Activated T-cell treated with anti-CD3 and anti-CD28 coated beads for 1 hour (primary cell): ENCODE data around the gene NPAS1.

Experiments used
- DNase-seq: peaks from one replicate; pipeline ENCODE4 v3.0.0-alpha.2; 2020; ENCODE audit warnings: low read depth

The NPAS1 gene

DNA sequence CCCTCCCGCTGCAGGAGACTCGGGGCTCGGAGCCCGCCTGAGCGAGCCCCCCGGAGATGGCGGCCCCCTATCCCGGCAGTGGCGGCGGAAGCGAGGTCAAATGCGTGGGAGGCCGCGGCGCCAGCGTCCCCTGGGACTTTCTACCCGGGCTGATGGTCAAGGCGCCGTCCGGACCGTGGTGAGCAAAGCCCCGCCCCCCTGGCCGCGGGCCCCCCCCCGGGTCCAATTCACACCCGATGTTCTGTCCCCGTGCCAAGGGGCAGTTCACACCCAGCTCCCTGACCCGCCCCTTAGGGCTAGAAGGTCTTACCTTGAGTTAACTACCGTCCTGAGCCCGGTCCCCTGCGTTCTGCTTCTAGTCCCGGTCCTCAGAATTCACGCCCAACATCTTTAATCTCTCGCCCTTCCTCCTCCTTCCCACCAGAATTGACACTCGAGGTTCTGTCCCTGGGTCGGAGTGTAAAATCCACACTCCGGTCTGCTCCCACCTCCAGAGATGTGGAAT lies 1.4 kb downstream of the NPAS1 start:
- DNase-seq, result no peak

DNA sequence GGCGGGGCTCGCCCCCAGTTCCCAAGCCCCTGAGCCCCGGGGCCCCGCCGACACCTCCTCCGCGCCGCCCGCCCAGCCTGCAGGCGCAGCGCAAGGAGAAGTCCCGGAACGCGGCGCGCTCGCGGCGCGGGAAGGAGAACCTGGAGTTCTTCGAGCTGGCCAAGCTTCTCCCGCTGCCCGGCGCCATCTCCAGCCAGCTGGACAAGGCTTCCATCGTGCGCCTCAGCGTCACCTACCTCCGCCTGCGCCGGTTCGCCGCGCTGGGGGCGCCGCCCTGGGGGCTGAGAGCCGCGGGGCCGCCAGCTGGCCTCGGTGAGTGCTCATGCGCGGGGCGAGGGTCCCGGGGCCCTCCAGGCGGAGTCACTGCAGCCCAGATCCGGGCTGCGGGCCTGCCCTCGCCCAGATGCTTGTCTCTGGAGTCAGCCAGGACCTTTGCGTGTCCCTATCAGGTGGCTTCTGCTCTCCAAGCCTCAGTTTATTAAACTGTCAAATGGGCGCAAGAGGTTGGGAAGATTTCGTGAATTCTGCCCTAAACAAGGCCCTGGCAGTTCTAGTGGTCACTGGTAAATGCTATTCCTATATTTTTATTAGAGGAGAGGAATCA lies 2.0 kb downstream of the NPAS1 start:
- no peak for DNase-seq

DNA sequence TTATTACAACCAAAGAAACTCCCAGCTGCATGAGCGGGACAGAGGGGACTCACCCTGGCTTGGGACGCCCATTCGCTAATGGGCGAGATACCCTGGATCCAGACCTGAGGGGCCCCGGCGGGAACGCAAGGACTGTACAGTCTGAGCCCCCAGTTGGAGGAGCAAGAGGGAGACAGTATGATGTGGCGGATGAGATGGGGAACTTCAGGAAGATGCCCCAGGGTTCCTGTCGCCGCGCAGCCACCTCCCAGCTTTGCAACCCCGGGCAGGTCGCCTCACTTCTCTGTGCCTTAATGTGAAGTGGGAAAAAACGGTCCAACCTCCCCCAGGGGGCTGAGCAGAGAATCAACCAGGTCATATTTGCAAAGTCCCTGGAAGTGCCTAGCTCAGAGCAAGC lies 2.5 kb downstream of the NPAS1 start:
- no peak for DNase-seq

GRCh38 chr19:47022541-47023447 lies 3.2 kb downstream of the NPAS1 start:
- no peak for DNase-seq

DNA sequence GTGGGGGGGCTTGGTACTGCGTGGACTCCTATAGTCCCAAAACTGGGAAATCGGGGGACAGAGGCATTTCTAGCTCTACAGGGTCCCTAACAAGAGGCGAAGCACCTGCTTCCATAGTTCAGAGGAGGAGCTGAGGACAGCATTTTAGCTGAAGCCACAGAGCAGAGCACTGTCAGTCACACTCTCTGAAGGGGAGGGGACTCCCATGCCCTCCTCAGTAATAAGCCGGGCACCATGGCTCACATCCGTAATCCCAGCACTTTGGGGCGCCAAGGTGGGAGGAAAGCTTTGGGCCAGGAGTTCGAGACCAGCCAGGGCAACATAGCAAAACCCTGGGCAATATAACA lies 3.8 kb downstream of the NPAS1 start:
- no peak for DNase-seq

- DNase-seq, result no peak
Observed at GRCh38 chr19:47024502-47024901, 4.9 kb downstream of the NPAS1 start.

DNA sequence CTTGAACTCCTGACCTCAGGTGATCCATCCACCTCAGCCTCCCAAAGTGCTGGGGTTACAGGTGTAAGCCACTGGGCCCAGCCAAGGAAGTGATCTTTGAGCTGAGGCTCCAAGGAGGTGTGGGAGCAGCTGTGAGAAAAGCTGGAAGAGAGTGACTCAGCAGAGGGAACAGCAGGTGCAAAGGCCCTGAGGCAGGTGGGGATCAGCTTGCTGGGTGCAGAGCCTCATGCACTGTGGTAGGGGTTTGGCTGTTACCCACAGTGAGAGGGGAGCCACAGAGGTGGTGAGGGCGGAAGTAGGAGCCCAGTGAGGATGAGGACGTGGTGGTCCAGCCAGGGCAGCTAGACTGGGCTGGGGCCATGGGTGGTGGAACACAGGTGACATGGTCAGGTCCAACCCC lies 6.5 kb downstream of the NPAS1 start:
- DNase-seq, result no peak

DNA sequence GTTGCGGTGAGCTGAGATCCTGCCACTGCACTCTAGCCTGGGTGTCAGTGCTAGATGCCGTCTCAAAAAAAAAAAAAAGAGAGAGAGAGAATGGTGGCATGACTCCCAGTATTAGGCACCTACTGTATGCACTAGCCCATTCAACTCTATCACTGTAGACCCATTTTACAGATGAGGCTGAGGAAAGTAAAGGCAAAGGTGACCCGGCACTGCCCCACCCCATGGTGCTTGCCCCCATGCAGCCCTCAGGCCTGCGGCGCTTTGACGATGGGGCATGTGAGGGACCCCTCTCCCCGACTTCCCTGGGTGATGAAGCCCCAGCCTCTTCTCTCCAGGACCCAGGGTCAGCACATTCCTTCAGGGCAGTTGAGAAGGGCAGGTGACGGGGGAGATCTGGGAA lies 7.3 kb downstream of the NPAS1 start:
- no peak for DNase-seq

DNA sequence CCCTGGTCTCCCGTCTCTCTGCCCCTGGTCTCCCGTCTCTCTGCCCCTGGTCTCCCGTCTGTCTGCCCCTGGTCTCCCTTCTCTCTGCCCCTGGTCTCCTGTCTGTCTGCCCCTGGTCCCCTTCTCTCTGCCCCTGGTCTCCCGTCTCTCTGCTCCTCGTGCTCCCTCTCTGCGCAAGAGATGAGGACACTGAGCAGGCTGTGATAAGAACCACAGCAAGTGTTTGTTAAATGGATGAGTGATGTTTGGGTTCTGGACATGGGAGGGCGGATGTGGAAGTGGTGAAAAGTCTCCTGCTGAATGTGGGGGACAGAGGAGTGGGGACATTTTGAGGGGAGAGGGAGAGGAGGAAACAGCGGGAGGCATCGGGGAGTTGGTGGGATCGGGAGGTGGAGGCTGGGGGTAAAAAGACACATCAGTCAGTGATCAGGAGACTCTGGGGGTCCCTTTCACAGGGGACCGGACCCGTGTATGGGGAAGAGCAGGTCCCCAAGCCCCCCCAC lies 8.0 kb downstream of the NPAS1 start:
- no peak for DNase-seq

- DNase-seq, result no peak
Observed at GRCh38 chr19:47028195-47028601, 8.6 kb downstream of the NPAS1 start.

DNA sequence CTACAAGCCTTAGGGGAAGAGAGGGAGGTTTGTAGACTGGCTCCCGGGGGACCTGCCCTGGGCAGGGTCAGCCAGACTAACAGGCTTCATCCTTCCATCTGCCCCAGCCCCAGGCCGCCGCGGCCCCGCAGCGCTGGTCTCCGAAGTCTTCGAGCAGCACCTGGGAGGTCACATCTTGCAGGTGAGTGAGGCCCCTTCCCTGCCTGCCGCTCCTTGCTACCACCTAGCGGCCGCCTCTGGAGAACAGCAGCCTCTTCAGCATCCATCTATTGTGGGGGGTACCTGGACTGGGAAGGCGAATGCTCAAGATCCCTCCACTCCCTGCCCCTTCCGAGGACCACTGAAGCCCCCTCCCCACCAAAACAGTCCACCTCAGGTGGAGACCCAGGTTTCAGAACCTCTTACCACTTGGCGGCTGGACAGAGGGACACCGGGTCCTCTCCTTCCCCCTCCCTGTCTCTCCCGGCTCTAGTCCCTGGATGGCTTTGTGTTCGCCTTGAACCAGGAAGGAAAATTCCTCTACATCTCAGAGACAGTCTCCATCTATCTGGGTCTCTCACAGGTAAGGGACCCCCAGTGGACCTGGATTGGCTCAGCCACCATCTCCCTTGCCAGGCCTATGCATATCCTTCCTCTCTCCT lies 12.7 kb downstream of the NPAS1 start:
- peak; percentile 52 for DNase-seq

DNA sequence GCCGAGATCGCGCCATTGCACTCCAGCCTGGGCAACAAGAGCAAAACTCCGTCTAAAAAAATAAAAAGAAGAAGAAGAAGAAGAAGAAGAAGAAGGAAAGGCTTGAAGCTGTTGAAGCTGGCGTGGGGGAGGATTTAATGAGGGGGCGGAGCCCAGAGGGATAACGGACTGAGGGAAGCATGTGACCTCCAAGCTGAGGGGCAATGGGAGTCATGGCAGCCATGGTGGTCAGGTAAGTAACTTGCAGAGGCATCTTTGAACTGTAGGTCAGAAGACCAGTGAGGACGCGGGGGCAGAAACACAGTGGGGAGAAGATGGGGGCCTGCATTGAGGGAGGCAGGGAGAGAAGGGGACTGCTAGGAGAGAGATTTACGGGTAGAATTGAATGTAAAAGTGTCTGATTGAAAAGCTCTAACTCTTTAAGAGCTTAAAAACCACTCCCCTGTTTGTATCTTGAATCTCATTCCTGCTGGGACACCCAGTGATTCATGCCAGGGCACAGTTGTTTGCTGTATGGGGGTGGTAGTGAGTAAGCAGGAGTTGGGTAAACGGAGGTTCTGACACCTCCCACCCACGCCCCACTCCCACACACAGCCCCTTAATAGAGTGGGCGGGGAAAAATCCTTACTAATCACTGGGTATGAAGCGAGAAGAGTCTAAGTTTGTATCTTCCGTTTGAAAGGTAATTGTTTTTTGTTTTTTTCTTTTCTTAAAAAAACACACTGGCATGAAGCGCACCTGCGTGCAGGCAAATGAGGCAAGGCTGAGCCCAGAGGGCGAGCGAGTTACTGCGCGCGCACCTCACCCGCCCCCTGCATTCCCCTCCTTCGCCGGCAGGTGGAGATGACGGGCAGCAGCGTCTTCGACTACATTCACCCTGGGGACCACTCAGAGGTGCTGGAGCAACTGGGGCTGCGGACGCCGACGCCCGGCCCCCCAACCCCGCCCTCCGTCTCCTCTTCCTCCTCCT lies 15.8 kb downstream of the NPAS1 start:
- peak; percentile 92 for DNase-seq

DNA sequence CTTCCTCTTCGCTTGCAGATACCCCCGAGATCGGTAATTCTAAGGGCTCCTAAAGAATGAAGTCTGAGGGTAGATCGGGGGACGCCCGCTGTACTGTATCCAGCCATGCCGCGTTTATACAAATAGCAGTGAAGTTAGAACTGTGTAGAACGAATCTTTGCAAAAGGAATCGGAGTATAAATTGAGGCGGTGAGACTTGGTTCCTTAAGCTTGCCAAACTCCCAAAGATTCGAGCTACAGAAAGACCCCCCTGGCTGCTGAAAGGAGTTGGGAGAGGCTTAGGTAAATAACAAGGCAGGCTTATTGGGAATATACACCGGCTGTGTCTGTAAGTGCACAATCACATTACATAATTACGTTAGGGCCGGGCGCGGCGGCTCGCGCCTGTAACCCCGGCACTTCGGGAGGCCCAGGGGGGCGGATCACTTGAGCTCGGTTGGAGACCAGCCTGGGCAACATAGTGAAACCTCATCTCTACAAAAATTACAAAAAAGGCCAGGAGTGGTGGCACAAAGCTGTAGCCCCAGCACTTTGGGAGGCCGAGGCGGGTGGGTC lies 16.5 kb downstream of the NPAS1 start:
- no peak for DNase-seq

GRCh38 chr19:47037766-47038165 lies 18.1 kb downstream of the NPAS1 start:
- DNase-seq, result no peak

DNA sequence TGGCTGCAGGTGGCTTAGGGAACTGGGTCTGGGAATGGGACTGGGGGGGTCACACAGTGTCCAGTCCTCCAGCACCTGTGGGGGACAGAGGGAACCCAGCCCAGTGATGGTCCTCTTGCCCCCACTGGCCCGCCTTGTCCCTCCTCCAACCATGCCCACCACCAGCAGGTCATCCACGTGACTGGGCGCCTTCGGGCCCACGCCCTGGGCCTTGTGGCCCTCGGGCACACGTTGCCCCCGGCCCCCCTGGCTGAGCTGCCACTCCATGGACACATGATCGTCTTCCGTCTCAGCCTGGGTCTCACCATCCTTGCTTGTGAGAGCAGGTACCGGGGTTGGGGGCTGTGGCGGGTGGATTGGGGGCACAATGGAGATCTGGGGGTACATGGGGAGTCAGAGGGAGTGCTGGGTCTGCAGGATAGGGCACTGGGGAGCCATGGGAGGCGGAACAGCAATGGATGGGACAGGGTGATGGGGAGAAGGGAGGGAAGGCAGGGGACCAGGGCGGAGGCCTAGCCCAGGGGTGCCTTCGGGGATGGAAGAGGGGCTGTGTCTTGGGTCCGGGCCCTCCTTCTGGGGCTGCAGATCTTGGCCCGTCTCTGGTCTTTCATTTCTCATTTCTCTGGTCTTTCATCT lies 19.7 kb downstream of the NPAS1 start:
- DNase-seq, result no peak

DNA sequence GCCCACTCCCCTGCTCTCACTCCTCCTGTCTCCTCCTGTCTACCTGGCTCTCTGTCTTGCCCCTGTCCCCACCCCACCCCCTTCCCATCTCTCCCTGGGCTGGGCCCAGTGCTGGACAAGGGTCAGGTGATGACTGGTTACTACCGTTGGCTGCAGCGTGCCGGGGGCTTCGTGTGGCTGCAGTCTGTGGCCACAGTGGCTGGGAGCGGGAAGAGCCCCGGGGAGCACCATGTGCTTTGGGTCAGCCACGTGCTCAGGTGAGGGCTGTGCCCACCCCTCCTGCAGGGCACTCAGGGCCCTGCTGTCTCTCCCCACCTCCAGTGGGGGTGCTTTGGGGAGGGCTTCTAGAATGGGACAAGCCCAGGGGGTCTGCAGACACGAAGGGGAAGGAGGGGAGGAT lies 21.2 kb downstream of the NPAS1 start:
- DNase-seq, result no peak

- no peak for DNase-seq
Observed at GRCh38 chr19:47044946-47045866, 25.6 kb downstream of the NPAS1 start.

GRCh38 chr19:47045867-47046470 lies 26.3 kb downstream of the NPAS1 start:
- DNase-seq, result no peak

- DNase-seq, result no peak
Observed at GRCh38 chr19:47047272-47047762, 27.7 kb downstream of the NPAS1 start.
